DOHH2 (cell line): ENCODE data around the gene AUNIP.

Experiments
- H3F3A ChIP-seq: fragments of 200-600 bp; sonication (generic), shearing (Covaris generic); 2 replicates; pipeline ENCODE4 v1.6.0; 2016; ENCODE audit warnings: antibody characterized with exemption, mild to moderate bottlenecking; ENCODE audit not compliant: control insufficient read depth, insufficient read depth
- H3K27ac ChIP-seq: fragments of 200-600 bp; sonication (generic); 2 replicates; pipeline ENCODE4 v1.5.1; 2014; ENCODE audit warnings: low read depth, mild to moderate bottlenecking, low read length, moderate library complexity
- H3K27me3 ChIP-seq: fragments of 200-600 bp; sonication (generic); 2 replicates; pipeline ENCODE4 v1.6.1; 2014; ENCODE audit warnings: mild to moderate bottlenecking, low read length, mixed read lengths; ENCODE audit not compliant: control insufficient read depth
- H3K36me3 ChIP-seq: fragments of 200-600 bp; sonication (generic); 2 replicates; pipeline ENCODE4 v1.6.1; 2014; ENCODE audit warnings: mild to moderate bottlenecking, low read length, moderate library complexity, mixed read lengths; ENCODE audit not compliant: control insufficient read depth
- H3K4me1 ChIP-seq: fragments of 200-600 bp; sonication (generic); 2 replicates; pipeline ENCODE4 v1.6.1; 2014; ENCODE audit warnings: mild to moderate bottlenecking, low read length, mixed read lengths; ENCODE audit not compliant: control insufficient read depth
- H3K4me2 ChIP-seq: fragments of 200-600 bp; sonication (generic); 2 replicates; pipeline ENCODE4 v1.6.0; 2014; ENCODE audit warnings: mild to moderate bottlenecking, low read length, moderate library complexity
- H3K4me3 ChIP-seq: fragments of 200-600 bp; sonication (generic); 2 replicates; pipeline ENCODE4 v1.5.1; 2014; ENCODE audit warnings: mild to moderate bottlenecking, low read length, mixed read lengths
- H3K79me2 ChIP-seq: fragments of 200-600 bp; sonication (generic); 2 replicates; pipeline ENCODE4 v1.6.1; 2014; ENCODE audit warnings: mild to moderate bottlenecking, low read length, mixed read lengths; ENCODE audit not compliant: control insufficient read depth
- H3K9me2 ChIP-seq: fragments of 200-600 bp; sonication (generic); replicated peaks from 2 replicates; pipeline ENCODE4 v1.6.1; 2014; ENCODE audit warnings: mild to moderate bottlenecking, low read length, mixed read lengths; ENCODE audit not compliant: control insufficient read depth
- H3K9me3 ChIP-seq: fragments of 200-600 bp; sonication (generic); 2 replicates; pipeline ENCODE4 v1.6.1; 2014; ENCODE audit warnings: antibody characterized with exemption, low read length, mixed read lengths; ENCODE audit not compliant: control insufficient read depth, insufficient read depth
- H4K20me1 ChIP-seq: fragments of 200-600 bp; sonication (generic); 2 replicates; pipeline ENCODE4 v1.6.0; 2014; ENCODE audit warnings: low read depth, mild to moderate bottlenecking, antibody characterized with exemption, low read length, moderate library complexity; ENCODE audit not compliant: control insufficient read depth, insufficient read depth
- CTCF ChIP-seq: fragments of 200-600 bp; sonication (generic); IDR thresholded peaks from one replicate; pipeline ENCODE4 v1.5.1; 2014; ENCODE audit warnings: antibody characterized with exemption, mild to moderate bottlenecking, low read depth, low read length; ENCODE audit not compliant: poor library complexity, severe bottlenecking
- EZH2phosphoT487 ChIP-seq: fragments of 200-600 bp; sonication (generic); IDR thresholded peaks from 2 replicates; pipeline ENCODE4 v1.6.1; 2017; ENCODE audit warnings: borderline replicate concordance, mild to moderate bottlenecking, antibody characterized with exemption, low read length, moderate library complexity, mixed read lengths

AUNIP gene

GRCh38 chr1:25891606-25892005 lies 32.3 kb upstream of the AUNIP start:
- peaks cover 9% of the 10 kb centered on the region for H3K4me1 ChIP-seq

GRCh38 chr1:25890239-25891034 lies 31.2 kb upstream of the AUNIP start:
- Histone ChIP-seq H3F3A (no peaks in the 10 kb centered on the region), H3K9me2 (no peaks in the 10 kb centered on the region), H3K4me2 (no peak overlapping the region), H3K9me3 (no peaks in the 10 kb centered on the region), H3K27me3 (no peaks in the 10 kb centered on the region), H4K20me1 (no peaks in the 10 kb centered on the region), H3K27ac (no peak overlapping the region), H3K36me3 (peaks cover 10% of the 10 kb centered on the region), H3K4me3 (no peak overlapping the region), H3K79me2 (no peaks in the 10 kb centered on the region), H3K4me1 (peaks cover 4% of the 10 kb centered on the region)
- no peak for TF ChIP-seq CTCF
- no peak for TF ChIP-seq EZH2phosphoT487

More at GRCh38 chr1:25891606-25892005, 32.3 kb upstream of the AUNIP start:
- Histone ChIP-seq H3K36me3 (peaks cover 19% of the 10 kb centered on the region), H4K20me1 (no peaks in the 10 kb centered on the region), H3K27me3 (no peaks in the 10 kb centered on the region), H3K4me2 (no peak overlapping the region), H3K4me3 (no peak overlapping the region), H3K79me2 (no peaks in the 10 kb centered on the region), H3K9me2 (no peaks in the 10 kb centered on the region), H3F3A (peaks cover 11% of the 10 kb centered on the region), H3K9me3 (no peaks in the 10 kb centered on the region), H3K27ac (no peak overlapping the region)
- TF ChIP-seq EZH2phosphoT487 (no peak), CTCF (no peak)

GRCh38 chr1:25889470-25889869 lies 30.2 kb upstream of the AUNIP start:
- Histone ChIP-seq H3K27me3 (no peaks in the 10 kb centered on the region), H3F3A (no peaks in the 10 kb centered on the region), H4K20me1 (no peaks in the 10 kb centered on the region), H3K79me2 (no peaks in the 10 kb centered on the region), H3K4me1 (no peaks in the 10 kb centered on the region), H3K4me2 (no peak overlapping the region), H3K27ac (no peak overlapping the region), H3K4me3 (no peak overlapping the region), H3K36me3 (peaks cover 7% of the 10 kb centered on the region), H3K9me2 (no peaks in the 10 kb centered on the region), H3K9me3 (no peaks in the 10 kb centered on the region)
- no peak for TF ChIP-seq EZH2phosphoT487
- no peak for TF ChIP-seq CTCF
